Measurements from ENCODE around the gene SCLT1.

Gene SCLT1

GRCh38 chr4:128954941-128955340 lies 138.4 kb downstream of the SCLT1 start:
- no peak for DNase-seq

GRCh38 chr4:128951316-128951715 lies 142.0 kb downstream of the SCLT1 start:
- DNase-seq, result no peak

GRCh38 chr4:128950796-128951195 lies 142.5 kb downstream of the SCLT1 start:
- no peak for DNase-seq

DNA sequence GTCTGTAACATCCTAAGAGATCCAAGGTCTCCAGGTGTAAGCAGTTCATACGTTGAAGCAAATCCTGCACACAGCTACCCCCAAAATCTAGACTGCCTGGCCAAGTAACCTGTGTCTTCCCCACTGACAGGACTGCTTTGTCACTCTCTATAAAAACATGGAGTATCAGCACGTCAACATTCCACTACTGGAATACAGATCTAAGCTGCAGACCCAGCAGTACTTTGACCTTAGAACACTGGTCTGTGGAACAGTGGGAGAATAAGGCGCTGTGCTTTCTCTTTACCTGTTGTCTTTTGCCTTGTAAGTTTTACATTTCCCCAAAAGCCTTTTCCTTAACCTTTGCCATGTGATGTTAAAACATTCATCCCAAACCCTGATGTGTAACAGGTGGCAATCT lies 146.4 kb downstream of the SCLT1 start:
- no peak for DNase-seq

DNA sequence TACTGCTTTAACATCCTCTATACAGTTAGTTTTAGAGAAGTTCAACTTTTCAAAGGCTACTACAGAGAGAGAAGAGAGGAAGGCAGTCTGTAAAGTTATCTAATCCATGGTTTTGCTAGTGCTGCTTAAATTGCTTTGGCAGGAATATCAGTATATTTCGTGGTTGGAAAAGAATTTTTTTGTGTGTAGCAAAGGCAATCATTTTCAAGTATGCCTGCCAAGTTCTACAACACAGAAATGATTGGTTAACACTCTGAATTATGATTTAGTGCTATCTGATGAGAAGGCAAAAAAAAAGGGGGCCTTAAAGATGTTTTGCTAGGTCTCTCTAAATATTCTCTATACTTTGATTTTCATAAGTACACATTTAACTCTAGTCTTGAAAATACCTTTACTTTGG lies 150.7 kb downstream of the SCLT1 start:
- DNase-seq, result no peak

DNA sequence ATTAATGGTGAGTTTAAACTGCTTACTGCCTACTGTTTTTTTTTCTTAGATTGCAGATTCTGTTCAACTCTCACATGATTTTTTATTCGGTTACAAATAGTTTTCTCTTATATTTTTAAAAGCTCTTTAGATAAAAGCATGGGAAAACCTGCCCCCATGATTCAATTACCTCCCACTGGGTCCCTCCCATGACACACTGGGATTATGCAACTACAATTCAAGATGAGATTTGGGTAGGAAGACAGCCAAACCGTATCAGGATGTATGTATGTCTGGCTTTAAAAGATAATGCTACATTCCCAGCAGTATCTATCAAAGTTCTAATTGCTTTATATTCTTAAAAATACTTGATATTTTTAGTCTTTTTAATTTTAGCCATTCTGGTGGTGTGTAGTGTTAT lies 152.4 kb downstream of the SCLT1 start:
- DNase-seq, result no peak

- no peak for DNase-seq
Measured at GRCh38 chr4:128930051-128930450, 163.3 kb downstream of the SCLT1 start.

- DNase-seq, result no peak
Measured at GRCh38 chr4:128924951-128925350, 168.4 kb downstream of the SCLT1 start.

- no peak for DNase-seq
Measured at GRCh38 chr4:128921954-128922353, 171.4 kb downstream of the SCLT1 start.

DNA sequence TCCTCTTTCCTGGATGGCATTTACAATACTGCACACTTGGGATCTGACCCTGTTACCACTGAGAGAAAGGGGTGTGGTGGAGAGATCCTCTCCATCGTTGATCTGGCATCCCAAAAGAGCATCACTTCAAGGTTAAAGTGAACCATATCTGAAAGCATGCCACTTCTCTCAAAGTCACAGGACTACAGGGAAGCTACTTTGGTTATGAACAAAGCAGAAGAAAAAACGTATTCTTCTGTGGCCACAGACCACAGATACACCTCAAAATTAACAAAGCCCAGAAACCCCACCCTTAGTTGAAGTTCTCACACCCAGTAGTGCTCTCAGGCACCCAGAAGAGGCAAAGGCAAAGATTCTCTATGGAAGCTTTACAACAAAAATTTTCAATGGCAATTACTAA lies 175.6 kb downstream of the SCLT1 start:
- no peak for DNase-seq

GRCh38 chr4:128916832-128917231 lies 176.5 kb downstream of the SCLT1 start:
- peak; percentile 33 for DNase-seq

DNA sequence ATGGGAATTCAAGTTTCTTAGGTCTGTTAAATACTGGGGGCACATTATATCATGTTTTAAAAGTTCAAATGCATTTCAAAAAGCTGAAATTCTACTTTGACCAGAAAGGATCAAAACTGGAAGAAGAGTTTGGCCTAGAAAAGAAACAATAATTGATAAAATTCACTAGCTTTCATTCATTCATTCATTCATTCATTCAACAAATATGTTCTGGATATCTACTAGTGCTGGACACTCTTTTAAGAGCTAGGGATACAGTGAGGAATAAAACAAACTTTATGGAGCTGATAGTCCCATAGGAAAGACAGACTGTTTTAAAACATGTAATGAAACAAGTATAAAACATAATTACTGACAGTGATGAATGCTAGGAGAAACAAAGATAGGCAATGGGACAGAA lies 177.8 kb downstream of the SCLT1 start:
- DNase-seq, result no peak

DNA sequence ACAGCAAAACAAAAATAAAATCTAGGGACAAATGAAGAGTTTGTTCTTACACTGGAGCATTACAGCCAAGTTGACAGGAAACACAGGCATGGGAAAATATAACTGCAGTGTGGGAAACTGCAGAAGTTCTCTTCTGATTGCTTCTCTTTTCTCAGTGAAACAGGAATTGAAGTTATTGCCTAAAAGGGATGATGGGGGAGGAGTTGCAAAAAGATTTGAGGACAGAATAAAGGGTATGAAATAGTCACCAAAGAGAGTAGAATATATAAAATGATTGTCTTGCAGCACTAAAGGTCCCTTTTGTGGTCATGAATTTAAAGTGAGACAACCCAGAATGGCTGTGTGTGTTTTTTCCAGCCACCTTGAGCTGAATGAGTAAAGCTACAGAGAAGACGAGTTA lies 180.1 kb downstream of the SCLT1 start:
- DNase-seq, result no peak

DNA sequence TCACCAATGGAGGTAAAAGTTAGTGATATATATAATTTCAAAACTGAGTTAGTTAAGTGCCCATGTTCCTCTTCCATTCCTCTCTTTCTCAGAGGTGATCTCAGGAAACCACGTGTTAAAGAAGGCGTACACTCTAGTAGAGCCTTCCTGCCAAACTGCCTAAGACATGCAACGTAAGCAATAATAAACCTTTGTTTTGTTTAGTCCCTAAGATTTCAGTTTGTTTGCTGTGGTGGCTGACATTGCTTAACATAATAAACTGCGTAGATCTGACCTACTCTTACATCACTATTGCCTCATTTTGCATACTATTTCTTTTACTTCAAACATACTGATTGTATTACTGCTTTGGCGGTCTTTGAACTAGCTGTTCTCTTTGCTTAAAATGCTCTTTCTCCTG lies 184.6 kb downstream of the SCLT1 start:
- no peak for DNase-seq

DNA sequence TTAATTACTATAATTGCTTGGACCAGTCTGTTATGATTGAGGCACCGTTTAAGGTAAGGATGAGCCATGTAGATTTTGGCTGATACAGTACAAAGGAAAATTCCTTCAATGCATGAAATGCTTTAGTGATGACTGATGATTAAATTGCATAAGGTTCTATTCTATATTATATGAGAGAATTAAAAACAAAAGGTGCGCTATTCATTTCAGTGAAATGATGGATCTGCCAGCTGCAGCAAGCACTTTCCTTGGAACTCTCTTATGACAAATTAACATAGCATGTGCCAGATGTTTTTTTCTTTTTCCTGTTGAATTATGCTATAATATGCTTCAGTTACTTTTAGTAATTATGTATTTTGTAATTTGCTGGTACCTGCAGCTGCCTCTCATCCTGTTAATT lies 185.4 kb downstream of the SCLT1 start:
- DNase-seq, result no peak

- no peak for DNase-seq
Measured at GRCh38 chr4:128906581-128906980, 186.8 kb downstream of the SCLT1 start.

- no peak for DNase-seq
Measured at GRCh38 chr4:128904821-128905220, 188.5 kb downstream of the SCLT1 start.

DNA sequence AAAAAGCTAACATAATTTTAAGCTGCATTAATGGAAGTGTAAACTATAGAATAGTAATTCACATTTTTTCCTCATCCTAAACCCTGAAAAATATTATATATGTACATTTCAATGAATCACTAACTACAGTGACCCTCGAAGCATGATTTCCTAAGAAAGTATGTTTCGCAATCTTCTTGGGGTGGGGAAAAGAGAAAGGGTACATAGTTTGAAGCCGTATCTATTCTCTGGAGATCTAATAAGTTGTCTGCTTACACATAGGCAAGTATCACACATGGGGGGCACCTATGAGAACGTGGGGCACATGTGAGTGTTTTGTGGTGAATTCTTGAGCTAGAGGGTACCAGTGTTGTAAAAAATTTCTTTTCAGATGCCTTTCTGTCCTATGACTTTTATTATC lies 212.7 kb downstream of the SCLT1 start:
- no peak for DNase-seq

DNA sequence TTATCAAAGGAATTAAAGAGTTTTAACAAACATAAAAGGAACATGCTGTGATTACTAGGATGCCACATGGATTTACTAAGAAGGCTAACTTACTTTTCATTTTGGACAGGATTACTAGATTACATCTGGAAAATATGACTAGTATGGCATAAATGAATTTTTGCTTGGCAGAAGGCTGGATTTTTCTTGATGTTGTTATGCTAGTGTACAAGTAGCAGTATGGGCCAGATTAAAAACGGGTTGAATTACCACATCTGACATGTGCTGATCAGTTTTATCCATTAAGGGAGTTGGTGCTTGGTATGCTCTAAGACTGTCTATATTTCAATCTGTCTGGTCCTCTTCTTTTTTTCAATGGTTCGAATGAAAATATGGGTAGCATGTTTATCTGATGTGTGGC lies 213.4 kb downstream of the SCLT1 start:
- no peak for DNase-seq

- no peak for DNase-seq
Measured at GRCh38 chr4:128879283-128879682, 214.1 kb downstream of the SCLT1 start.

DNA sequence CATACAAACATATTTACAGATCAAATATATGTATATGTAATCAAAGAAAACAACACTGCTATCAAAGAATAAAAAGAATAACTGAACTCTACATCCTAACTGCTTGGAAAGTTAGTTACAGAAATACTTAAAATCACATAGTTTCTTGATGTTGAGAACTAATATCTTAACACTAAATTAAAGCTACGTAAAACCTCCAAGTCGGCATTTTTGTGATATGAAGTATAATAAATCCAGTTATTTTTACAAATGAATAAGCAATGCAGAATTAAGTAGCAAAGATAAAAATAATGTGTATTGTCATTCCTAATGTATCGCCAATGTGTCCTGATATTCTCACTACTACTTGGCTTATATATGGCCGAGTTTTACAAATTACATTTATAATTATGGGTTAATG lies 215.4 kb downstream of the SCLT1 start:
- DNase-seq, result no peak

GRCh38 chr4:128876200-128876599 lies 217.1 kb downstream of the SCLT1 start:
- DNase-seq, result no peak

DNA sequence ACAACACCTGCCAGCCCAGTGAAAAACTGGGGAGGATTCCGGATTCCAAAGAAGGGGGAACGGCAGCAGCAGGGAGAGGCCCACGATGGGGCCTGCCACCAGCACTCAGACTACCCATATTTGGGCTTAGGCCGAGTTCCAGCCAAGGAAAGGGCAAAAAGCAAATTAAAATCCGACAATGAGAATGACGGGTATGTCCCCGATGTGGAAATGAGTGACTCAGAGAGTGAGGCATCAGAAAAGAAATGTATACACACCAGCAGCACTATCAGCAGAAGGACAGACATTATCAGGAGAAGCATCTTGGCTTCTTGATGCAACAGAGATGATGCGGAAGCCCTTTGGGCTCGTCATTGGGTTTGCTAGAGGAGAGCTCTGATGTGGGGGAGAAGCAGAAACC lies 221.4 kb downstream of the SCLT1 start:
- peak; percentile 25 for DNase-seq

DNA sequence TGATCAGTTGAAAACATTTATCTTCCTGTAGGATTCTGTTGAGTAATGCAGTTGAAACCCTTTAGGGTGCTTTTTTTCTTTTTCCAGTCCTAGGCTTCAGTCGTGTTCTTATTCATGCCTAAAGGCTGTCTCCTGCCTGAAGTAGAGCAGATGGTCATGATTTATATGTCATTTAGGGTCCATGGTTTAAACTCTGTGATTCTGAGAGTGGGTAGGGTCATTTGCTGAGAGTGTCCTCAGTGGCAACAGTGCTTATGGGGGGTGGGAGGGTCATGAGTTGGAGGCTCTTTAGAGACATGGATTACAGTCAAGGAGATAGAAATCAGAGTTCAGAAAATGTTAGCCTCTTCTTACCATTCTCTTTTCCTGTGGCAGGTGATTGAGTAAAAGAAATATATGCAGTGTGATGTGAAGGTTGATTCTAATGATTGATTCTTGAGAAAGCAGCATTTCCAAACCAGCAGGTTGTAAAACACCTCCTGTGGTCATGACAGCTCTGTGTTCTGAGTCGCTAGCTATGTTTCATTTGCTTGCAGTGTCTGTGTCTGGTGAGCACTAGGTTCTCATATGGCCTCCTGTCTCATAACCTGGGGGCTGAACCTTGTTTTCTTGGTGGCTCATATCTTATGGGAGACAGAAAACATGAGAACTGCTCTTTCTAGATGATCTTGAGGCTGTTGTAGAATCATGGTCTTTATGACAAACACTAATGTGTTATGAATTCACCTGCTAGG lies 223.4 kb downstream of the SCLT1 start:
- DNase-seq, result no peak

DNA sequence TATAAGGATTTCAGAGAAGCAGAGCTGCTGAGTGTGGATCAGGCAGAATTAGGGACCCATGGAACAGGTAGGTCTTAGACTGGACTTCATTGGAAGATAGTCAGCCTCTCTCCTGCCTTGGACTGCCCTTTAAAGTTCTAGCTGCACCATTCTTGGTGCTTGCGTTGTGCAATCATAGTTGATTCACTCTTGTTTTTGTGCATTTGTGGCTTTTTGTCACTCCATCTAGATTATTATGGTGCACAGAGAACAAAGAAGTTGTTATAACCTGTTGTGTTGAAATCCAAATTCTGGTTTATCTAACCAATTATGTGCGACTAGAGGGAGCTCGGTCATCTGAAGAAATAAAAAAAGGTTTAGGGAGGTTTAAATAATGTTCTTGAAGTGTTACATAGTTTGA lies 224.6 kb downstream of the SCLT1 start:
- DNase-seq, result no peak

DNA sequence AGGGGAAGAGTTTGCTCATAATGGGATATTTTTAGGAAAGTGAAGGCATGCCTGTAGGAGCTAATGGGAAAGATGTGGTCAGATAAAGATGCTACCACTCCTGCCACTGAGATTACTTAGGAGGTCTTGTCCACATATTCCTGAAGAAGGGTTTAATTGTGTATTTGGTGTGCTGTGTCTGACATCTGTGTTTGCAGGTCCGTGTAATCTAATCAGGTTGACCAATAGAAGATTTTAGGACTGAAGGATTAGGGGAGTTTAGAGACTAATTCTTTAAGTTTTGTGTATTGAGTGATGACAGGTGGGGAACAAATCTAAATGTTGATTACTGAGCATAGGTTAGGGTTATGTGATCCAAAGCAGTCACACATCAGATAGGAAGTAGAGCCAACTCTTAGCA lies 226.6 kb downstream of the SCLT1 start:
- DNase-seq, result no peak
